GM12891 (cell line): ENCODE data around the gene RMI2. TPM values are rescaled to one million over a fixed set of nuclear protein-coding genes. Genes with fewer than 3 reads are reported as not detected.
"Not testable (repeated sequence)": the region's sequence is repeated elsewhere in the genome, so short reads cannot be mapped to it uniquely, and the experiment has no call there.

ENCODE experiments used
- DNase-seq: peaks from one replicate; pipeline ENCODE4 v3.0.0; 2011; ENCODE audit warnings: low spot score; ENCODE audit not compliant: insufficient read length
- FAIRE-seq: peaks from 2 replicates; lab custom pipeline; 2011; peaks lifted over from hg19 to GRCh38; lab: Jason Lieb, UNC
- PAX5 ChIP-seq: IDR thresholded peaks from 2 replicates; pipeline ENCODE4 v1.6.1; 2011; ENCODE audit warnings: low read length, moderate library complexity, mild to moderate bottlenecking; ENCODE audit not compliant: insufficient read depth, severe bottlenecking
- POLR2A ChIP-seq: IDR thresholded peaks from 2 replicates; pipeline ENCODE4 v1.6.1; 2011; ENCODE audit warnings: low read depth, low read length, control low read depth
- POLR2AphosphoS5 ChIP-seq: IDR thresholded peaks from 2 replicates; pipeline ENCODE4 v1.6.1; 2011; ENCODE audit warnings: low read depth, low read length, control low read depth
- POU2F2 ChIP-seq: IDR thresholded peaks from 2 replicates; pipeline ENCODE4 v1.6.1; 2011; ENCODE audit warnings: low read depth, mild to moderate bottlenecking, control low read depth, low read length, moderate library complexity
- SPI1 ChIP-seq: IDR thresholded peaks from 2 replicates; pipeline ENCODE4 v1.6.1; 2011; ENCODE audit warnings: low read depth, low read length, control low read depth
- TAF1 ChIP-seq: IDR thresholded peaks from 2 replicates; pipeline ENCODE4 v1.6.1; 2011; ENCODE audit warnings: low read depth, low read length, control low read depth
- polyA plus RNA-seq: library from polyadenylated mRNA; unstranded; fragments of >200 nt; gene quantifications from one replicate; pipeline ENCODE4 v1.2.1, GENCODE V29; 2012; ENCODE audit warnings: low read depth, missing spikeins, inconsistent platforms; ENCODE audit not compliant: missing spikeins

The RMI2 gene
- 39.3 TPM for polyA plus RNA-seq

GRCh38 chr16:11345040-11345862 lies at the start of gene RMI2:
RMI2 (plus strand) TSS chr16:11345459; CDS start chr16:11345472, 13 bp downstream.
- FAIRE-seq, result peak; percentile 81
- peak; percentile 98 for DNase-seq
- TF ChIP-seq POLR2AphosphoS5 (peak; percentile 44; the same call in 1 of the 2 replicates), PAX5 (no peak), TAF1 (peak; percentile 58), SPI1 (0 out of 2 replicates have a peak, but pooled peaks have one; percentile 17)

- TF ChIP-seq POLR2AphosphoS5, result no peak
- TF ChIP-seq POLR2A, result no peak
- TF ChIP-seq SPI1, result no peak
- no peak for TF ChIP-seq TAF1
- no peak for TF ChIP-seq POU2F2
- no peak for TF ChIP-seq PAX5
- no peak for DNase-seq
- FAIRE-seq, result no peak
Observed at GRCh38 chr16:11295672-11296071, 49.6 kb upstream of the RMI2 start.

GRCh38 chr16:11296351-11296705 lies 48.9 kb upstream of the RMI2 start:
- no peak for FAIRE-seq
- no peak for DNase-seq
- TF ChIP-seq SPI1 (no peak), POLR2AphosphoS5 (no peak)

GRCh38 chr16:11296706-11297491 lies 48.4 kb upstream of the RMI2 start:
- 0 out of 2 replicates have a peak, but pooled peaks have one; percentile 9 for TF ChIP-seq TAF1
- TF ChIP-seq SPI1, result no peak
- DNase-seq, result no peak
- FAIRE-seq, result no peak

- DNase-seq (peak; percentile 51), FAIRE-seq (peak; percentile 96)
Observed at GRCh38 chr16:11297492-11298142, 47.6 kb upstream of the RMI2 start.

GRCh38 chr16:11298143-11298900 lies 46.9 kb upstream of the RMI2 start:
- DNase-seq (no peak), FAIRE-seq (peak; percentile 61)
- no peak for TF ChIP-seq PAX5
- TF ChIP-seq POLR2AphosphoS5, result no peak
- no peak for TF ChIP-seq POU2F2
- no peak for TF ChIP-seq POLR2A
- no peak for TF ChIP-seq TAF1
- no peak for TF ChIP-seq SPI1

More at GRCh38 chr16:11297492-11298142, 47.6 kb upstream of the RMI2 start:
- peak; percentile 76 for TF ChIP-seq POU2F2
- TF ChIP-seq POLR2A, result peak; percentile 29; the same call in 1 of the 2 replicates
- no peak for TF ChIP-seq SPI1

- FAIRE-seq, DNase-seq: not testable (repeated sequence)
- TF ChIP-seq POU2F2, result peak; percentile 75; the same call in 1 of the 2 replicates
- peak; percentile 11; the same call in 1 of the 2 replicates for TF ChIP-seq SPI1
Observed at GRCh38 chr16:11298950-11299547, 46.2 kb upstream of the RMI2 start.

- TF ChIP-seq POU2F2 (no peak), POLR2AphosphoS5 (no peak), SPI1 (no peak), POLR2A (no peak), PAX5 (no peak), TAF1 (no peak)
- no peak for DNase-seq
- no peak for FAIRE-seq
Observed at GRCh38 chr16:11299865-11300559, 45.2 kb upstream of the RMI2 start.

GRCh38 chr16:11300560-11300892 lies 44.7 kb upstream of the RMI2 start:
- DNase-seq (no peak), FAIRE-seq (no peak)
- TF ChIP-seq TAF1, result no peak
- TF ChIP-seq POLR2AphosphoS5, result no peak
- TF ChIP-seq POU2F2, result no peak
- no peak for TF ChIP-seq PAX5
- no peak for TF ChIP-seq SPI1
- no peak for TF ChIP-seq POLR2A
